AG08396 (cell line): ENCODE data around the gene RBM47.
A peak's percentile ranks its signal among the peaks of the same experiment; 100 is the strongest.
"Not testable (repeated sequence)": the region's sequence is repeated elsewhere in the genome, so short reads cannot be mapped to it uniquely, and the experiment has no call there.

Experiments used
- DNase-seq: peaks from one replicate; pipeline ENCODE4 v3.0.0; 2012; ENCODE audit warnings: low spot score, mixed read lengths

The RBM47 gene

GRCh38 chr4:40486534-40486933 lies 143.1 kb downstream of the RBM47 start:
- no peak for DNase-seq

- no peak for DNase-seq
Observed at GRCh38 chr4:40484346-40485090, 145.1 kb downstream of the RBM47 start.

GRCh38 chr4:40482985-40483647 lies 146.5 kb downstream of the RBM47 start:
- no peak for DNase-seq

GRCh38 chr4:40481977-40482376 lies 147.7 kb downstream of the RBM47 start:
- DNase-seq, result no peak

GRCh38 chr4:40480291-40480690 lies 149.4 kb downstream of the RBM47 start:
- no peak for DNase-seq

GRCh38 chr4:40479378-40479777 lies 150.3 kb downstream of the RBM47 start:
- no peak for DNase-seq

GRCh38 chr4:40475609-40476008 lies 154.1 kb downstream of the RBM47 start:
- no peak for DNase-seq

- DNase-seq, result no peak
Observed at GRCh38 chr4:40473578-40474388, 155.9 kb downstream of the RBM47 start.

- peak; percentile 15 for DNase-seq
Observed at GRCh38 chr4:40471923-40472322, 157.7 kb downstream of the RBM47 start.

- DNase-seq, result no peak
Observed at GRCh38 chr4:40466789-40467188, 162.9 kb downstream of the RBM47 start.

GRCh38 chr4:40462326-40462725 lies 167.3 kb downstream of the RBM47 start:
- no peak for DNase-seq

GRCh38 chr4:40461879-40462278 lies 167.8 kb downstream of the RBM47 start:
- DNase-seq, result no peak

GRCh38 chr4:40461062-40461461 lies 168.6 kb downstream of the RBM47 start:
- no peak for DNase-seq

- DNase-seq, result no peak
Observed at GRCh38 chr4:40458683-40459082, 171.0 kb downstream of the RBM47 start.

GRCh38 chr4:40458109-40458508 lies 171.6 kb downstream of the RBM47 start:
- DNase-seq, result no peak

- DNase-seq, result no peak
Observed at GRCh38 chr4:40455340-40455902, 174.2 kb downstream of the RBM47 start.

GRCh38 chr4:40454816-40455215 lies 174.8 kb downstream of the RBM47 start:
- no peak for DNase-seq

- DNase-seq, result no peak
Observed at GRCh38 chr4:40453912-40454311, 175.8 kb downstream of the RBM47 start.

- no peak for DNase-seq
Observed at GRCh38 chr4:40448875-40449274, 180.8 kb downstream of the RBM47 start.

GRCh38 chr4:40446839-40447238 lies 182.8 kb downstream of the RBM47 start:
- no peak for DNase-seq

GRCh38 chr4:40446261-40446750 lies 183.4 kb downstream of the RBM47 start:
- not testable (repeated sequence) for DNase-seq

GRCh38 chr4:40445671-40446070 lies 184.0 kb downstream of the RBM47 start:
- no peak for DNase-seq
